ENCODE results near the gene FABP6. TPM values are rescaled to one million over a fixed set of nuclear protein-coding genes. Genes with fewer than 3 reads are reported as not detected.
A peak's percentile ranks its signal among the peaks of the same experiment; 100 is the strongest.
"Not testable (repeated sequence)": the region's sequence is repeated elsewhere in the genome, so short reads cannot be mapped to it uniquely, and the experiment has no call there.

FABP6 gene
- total RNA-seq, 2 donors from 2014 or later, result not detected

DNA sequence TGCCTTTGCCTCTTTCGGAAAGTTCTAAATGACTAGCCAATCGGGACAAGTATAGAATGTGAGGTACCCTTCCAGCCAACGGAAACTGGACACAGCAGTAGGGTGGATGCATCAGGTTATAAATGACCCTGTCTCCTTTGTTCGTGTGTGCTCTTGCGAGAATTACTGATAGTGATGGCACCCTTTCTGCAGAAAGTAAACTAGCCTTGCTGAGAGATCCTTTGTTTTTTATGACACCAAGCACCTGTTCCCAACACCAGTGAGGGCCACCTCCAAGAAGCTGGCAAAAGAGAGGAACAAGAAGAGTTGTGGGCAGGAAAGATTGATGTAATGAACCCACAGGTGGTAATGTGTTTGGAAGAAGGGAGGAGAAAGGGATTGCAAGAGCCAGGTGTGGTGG lies 42.8 kb upstream of the FABP6 start:
- H3K4me1 ChIP-seq (ENCODE audit: control insufficient read depth in 1 of 2, low read depth in 2 of 2), result peaks cover 0 to 9% of the 10 kb centered on the region in 2 donors
- no peaks in the 10 kb centered on the region for H3K36me3 ChIP-seq
- TF ChIP-seq, protein P1, sequence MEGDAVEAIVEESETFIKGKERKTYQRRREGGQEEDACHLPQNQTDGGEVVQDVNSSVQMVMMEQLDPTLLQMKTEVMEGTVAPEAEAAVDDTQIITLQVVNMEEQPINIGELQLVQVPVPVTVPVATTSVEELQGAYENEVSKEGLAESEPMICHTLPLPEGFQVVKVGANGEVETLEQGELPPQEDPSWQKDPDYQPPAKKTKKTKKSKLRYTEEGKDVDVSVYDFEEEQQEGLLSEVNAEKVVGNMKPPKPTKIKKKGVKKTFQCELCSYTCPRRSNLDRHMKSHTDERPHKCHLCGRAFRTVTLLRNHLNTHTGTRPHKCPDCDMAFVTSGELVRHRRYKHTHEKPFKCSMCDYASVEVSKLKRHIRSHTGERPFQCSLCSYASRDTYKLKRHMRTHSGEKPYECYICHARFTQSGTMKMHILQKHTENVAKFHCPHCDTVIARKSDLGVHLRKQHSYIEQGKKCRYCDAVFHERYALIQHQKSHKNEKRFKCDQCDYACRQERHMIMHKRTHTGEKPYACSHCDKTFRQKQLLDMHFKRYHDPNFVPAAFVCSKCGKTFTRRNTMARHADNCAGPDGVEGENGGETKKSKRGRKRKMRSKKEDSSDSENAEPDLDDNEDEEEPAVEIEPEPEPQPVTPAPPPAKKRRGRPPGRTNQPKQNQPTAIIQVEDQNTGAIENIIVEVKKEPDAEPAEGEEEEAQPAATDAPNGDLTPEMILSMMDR (IDR thresholded peaks at IDR 0.05), result no peak
- ATAC-seq (ENCODE audit: insufficient number of reproducible peaks, low FRiP score, low read depth) (no peak), DNase-seq (ENCODE audit: low spot score) (no peak)
- H3K4me3 ChIP-seq, result no peak overlapping the region
- H3K27ac ChIP-seq, result no peak overlapping the region
- no peaks in the 10 kb centered on the region for H3K9me3 ChIP-seq
- no peaks in the 10 kb centered on the region for H3K27me3 ChIP-seq (replicated peaks; ENCODE audit: insufficient read depth)

DNA sequence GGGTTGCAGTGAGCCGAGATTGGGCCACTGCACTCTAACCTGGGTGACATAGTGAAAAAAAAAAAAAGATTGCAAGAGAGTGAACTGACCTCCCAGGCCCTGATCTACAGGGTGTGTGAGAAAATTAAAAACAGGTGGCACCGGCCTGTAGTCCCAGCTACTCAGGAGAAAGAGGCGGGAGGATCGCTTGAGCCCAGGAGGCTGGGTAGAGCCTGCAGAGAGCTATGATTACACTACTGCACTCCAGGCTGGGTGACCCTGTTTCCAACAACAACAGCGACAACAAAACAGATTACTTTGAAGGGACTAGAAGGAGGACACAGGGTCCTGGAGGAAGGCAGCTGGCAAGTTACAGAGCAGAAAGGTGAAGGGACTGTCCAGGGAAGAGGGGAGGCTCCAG lies 42.2 kb upstream of the FABP6 start:
- H3K4me3 ChIP-seq, result no peak overlapping the region
- no peak overlapping the region for H3K27ac ChIP-seq
- no peaks in the 10 kb centered on the region for H3K36me3 ChIP-seq
- no peaks in the 10 kb centered on the region for H3K27me3 ChIP-seq (replicated peaks; ENCODE audit: insufficient read depth)
- peaks cover 0 to 9% of the 10 kb centered on the region in 2 donors for H3K4me1 ChIP-seq (ENCODE audit: control insufficient read depth in 1 of 2, low read depth in 2 of 2)
- ATAC-seq (ENCODE audit: insufficient number of reproducible peaks, low FRiP score, low read depth) (no peak), DNase-seq (ENCODE audit: low spot score) (no peak)
- H3K9me3 ChIP-seq, result no peaks in the 10 kb centered on the region
- TF ChIP-seq, protein P1 (IDR thresholded peaks at IDR 0.05), result no peak

DNA sequence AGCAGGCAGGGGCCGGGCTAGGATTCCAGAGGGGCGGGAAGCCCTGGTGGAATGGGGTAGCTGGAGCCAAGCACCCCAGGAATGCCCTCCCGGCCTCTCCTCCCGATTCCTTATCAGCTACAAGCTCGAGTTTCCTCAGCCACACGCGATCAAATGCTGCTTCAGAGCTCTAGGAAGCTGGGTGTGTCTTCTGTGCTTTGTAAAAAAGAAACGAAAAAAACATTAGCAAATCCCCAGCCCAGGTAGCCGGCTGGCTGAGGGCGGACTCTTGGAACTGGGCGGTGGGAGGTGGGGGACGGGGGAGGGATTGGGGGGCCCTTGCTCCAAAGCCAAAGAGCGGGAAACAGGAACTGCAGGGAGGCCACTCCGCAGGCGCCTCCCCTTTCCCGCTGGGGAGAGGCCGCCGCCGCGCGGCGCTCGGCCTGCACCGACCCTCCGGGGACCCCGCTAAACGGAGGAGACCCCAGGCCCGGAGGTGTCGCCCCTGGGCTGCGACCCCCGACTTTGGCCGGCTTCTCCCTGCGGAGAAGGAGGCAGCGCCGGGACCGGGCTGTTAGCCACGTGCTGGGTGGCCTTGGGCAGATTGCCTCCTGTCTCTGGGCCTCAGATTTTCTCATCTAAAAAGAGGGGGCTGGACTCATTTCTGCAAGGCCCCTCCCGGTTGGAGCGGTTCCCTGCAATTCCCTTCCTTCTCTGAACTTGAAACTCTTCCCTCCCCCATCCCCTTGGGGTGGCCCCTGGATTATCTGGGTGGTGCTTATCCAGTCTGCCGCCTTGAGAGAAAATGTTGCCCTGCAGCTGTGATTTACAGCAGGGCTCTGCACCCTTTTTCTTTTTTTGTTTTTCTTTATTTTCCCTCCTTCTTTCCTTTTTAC lies 40.9 kb upstream of the FABP6 start:
- Histone ChIP-seq H3K4me3 (peak overlapping the region; percentile 77), H3K4me1 (ENCODE audit: control insufficient read depth in 1 of 2, low read depth in 2 of 2) (peaks cover 0 to 9% of the 10 kb centered on the region in 2 donors), H3K9me3 (no peaks in the 10 kb centered on the region), H3K27me3 (replicated peaks; ENCODE audit: insufficient read depth) (no peaks in the 10 kb centered on the region), H3K36me3 (no peaks in the 10 kb centered on the region), H3K27ac (peak overlapping the region in 1 of 2 donors; percentile 38)
- DNase-seq (ENCODE audit: low spot score) (no peak), ATAC-seq (ENCODE audit: insufficient number of reproducible peaks, low FRiP score, low read depth) (no peak)
- TF ChIP-seq, protein P1 (IDR thresholded peaks at IDR 0.05), result no peak

DNA sequence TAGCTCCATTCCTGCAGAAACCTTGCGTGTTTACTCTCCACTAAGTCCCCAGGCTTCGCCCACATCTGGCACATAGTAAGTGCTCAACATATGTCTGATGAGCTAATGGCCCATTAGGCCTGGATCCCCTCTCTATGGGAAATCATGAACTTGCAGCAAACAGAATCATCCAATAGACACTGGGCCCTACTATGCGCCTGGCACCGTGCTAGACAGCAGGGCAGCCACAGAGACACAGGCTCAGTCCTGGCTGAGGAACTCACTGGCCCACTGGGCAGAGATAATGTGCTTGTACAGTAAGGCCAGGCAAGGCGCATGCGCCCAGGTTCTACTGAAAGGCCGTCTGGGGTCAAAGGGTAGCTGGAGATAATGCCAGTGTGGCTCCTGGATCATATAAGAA lies 36.9 kb upstream of the FABP6 start:
- no peak for ATAC-seq (ENCODE audit: insufficient number of reproducible peaks, low FRiP score, low read depth)

DNA sequence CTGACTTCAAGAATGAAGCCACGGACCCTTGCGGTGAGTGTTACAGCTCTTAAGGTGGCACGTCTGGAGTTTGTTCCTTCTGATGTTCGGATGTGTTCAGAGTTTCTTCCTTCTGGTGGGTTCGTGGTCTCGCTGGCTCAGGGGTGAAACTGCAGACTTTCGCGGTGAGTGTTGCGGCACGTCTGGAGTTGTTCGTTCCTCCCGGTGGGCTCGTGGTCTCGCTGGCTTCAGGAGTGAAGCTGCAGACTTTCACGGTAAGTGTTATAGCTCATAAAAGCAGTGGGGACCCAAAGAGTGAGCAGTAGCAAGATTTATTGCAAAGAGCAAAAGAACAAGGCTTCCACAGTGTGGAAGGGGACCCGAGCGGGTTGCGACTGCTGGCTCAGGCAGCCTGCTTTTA lies 36.2 kb upstream of the FABP6 start:
- not testable (repeated sequence) for DNase-seq (ENCODE audit: low spot score)

More for the DNA sequence above, 36.9 kb upstream of the FABP6 start:
- Histone ChIP-seq H3K9me3 (no peaks in the 10 kb centered on the region), H3K4me3 (no peak overlapping the region), H3K27ac (no peak overlapping the region), H3K27me3 (replicated peaks; ENCODE audit: insufficient read depth) (no peaks in the 10 kb centered on the region), H3K36me3 (no peaks in the 10 kb centered on the region), H3K4me1 (ENCODE audit: control insufficient read depth in 1 of 2, low read depth in 2 of 2) (peaks cover 0 to 9% of the 10 kb centered on the region in 2 donors)
- TF ChIP-seq, protein P1 (IDR thresholded peaks at IDR 0.05), result no peak
- no peak for DNase-seq (ENCODE audit: low spot score)

DNA sequence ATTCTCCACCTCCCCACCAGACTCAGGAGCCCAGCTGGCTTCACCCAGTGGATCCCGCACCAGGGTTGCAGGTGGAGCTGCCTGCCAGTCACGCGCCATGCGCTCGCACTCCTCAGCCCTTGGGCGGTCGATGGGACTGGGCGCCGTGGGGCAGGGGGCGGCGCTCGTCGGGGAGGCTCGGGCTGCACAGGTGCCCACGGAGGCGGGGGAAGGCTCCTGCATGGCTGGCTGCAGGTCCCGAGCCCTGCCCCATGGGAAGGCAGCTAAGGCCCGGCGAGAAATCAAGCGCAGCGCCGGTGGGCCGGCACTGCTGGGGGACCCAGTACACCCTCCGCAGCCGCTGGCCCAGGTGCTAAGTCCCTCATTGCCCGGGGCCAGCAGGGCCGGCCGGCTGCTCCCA lies 35.5 kb upstream of the FABP6 start:
- H3K27me3 ChIP-seq (replicated peaks; ENCODE audit: insufficient read depth); H3K27ac ChIP-seq; H3K4me3 ChIP-seq; ATAC-seq (ENCODE audit: insufficient number of reproducible peaks, low FRiP score, low read depth); DNase-seq (ENCODE audit: low spot score); H3K4me1 ChIP-seq (ENCODE audit: control insufficient read depth in 1 of 2, low read depth in 2 of 2); H3K36me3 ChIP-seq; H3K9me3 ChIP-seq: not testable (repeated sequence)

More for the DNA sequence above, 36.2 kb upstream of the FABP6 start:
- H3K4me3 ChIP-seq; H3K36me3 ChIP-seq; H3K4me1 ChIP-seq (ENCODE audit: control insufficient read depth in 1 of 2, low read depth in 2 of 2); H3K9me3 ChIP-seq; ATAC-seq (ENCODE audit: insufficient number of reproducible peaks, low FRiP score, low read depth); H3K27me3 ChIP-seq (replicated peaks; ENCODE audit: insufficient read depth); H3K27ac ChIP-seq: not testable (repeated sequence)

Measured in thoracic aorta (tissue), 2 donors.